ENCODE data around the gene CEP170B.

The CEP170B gene

GRCh38 chr14:104925214-104925854 lies 60.3 kb downstream of the CEP170B start:
- TF ChIP-seq CTCF (IDR thresholded peaks at IDR 0.05; ENCODE audit: insufficient read depth, low read depth, low read length, missing control alignments): no peak
- DNase-seq (ENCODE audit: low read depth): no peak
- peak overlapping the region; percentile 3 for H3K4me3 ChIP-seq (ENCODE audit: low read depth, low read length)

GRCh38 chr14:104925855-104926609 lies 61.0 kb downstream of the CEP170B start:
- no peak for TF ChIP-seq CTCF (IDR thresholded peaks at IDR 0.05; ENCODE audit: insufficient read depth, low read depth, low read length, missing control alignments)
- DNase-seq (ENCODE audit: low read depth): no peak
- H3K4me3 ChIP-seq (ENCODE audit: low read depth, low read length): peak overlapping the region; percentile 32

GRCh38 chr14:104926619-104927431 lies 61.8 kb downstream of the CEP170B start:
- DNase-seq (ENCODE audit: low read depth): peak; percentile 93
- peak overlapping the region; percentile 32 for H3K4me3 ChIP-seq (ENCODE audit: low read depth, low read length)
- no peak for TF ChIP-seq CTCF (IDR thresholded peaks at IDR 0.05; ENCODE audit: insufficient read depth, low read depth, low read length, missing control alignments)

GRCh38 chr14:104927432-104927816 lies 62.4 kb downstream of the CEP170B start:
- TF ChIP-seq CTCF (IDR thresholded peaks at IDR 0.05; ENCODE audit: insufficient read depth, low read depth, low read length, missing control alignments): no peak
- no peak for DNase-seq (ENCODE audit: low read depth)
- H3K4me3 ChIP-seq (ENCODE audit: low read depth, low read length): no peak overlapping the region

- no peak for DNase-seq (ENCODE audit: low read depth)
- no peak for TF ChIP-seq CTCF (IDR thresholded peaks at IDR 0.05; ENCODE audit: insufficient read depth, low read depth, low read length, missing control alignments)
- H3K4me3 ChIP-seq (ENCODE audit: low read depth, low read length): no peak overlapping the region
Measured at GRCh38 chr14:104927901-104928300, 62.8 kb downstream of the CEP170B start.

- H3K4me3 ChIP-seq (ENCODE audit: low read depth, low read length): no peak overlapping the region
- no peak for DNase-seq (ENCODE audit: low read depth)
- no peak for TF ChIP-seq CTCF (IDR thresholded peaks at IDR 0.05; ENCODE audit: insufficient read depth, low read depth, low read length, missing control alignments)
Measured at GRCh38 chr14:104928391-104929133, 63.5 kb downstream of the CEP170B start.

All from GM12865 (cell line).